ENCODE results near the gene KIF21A.

Gene KIF21A

GRCh38 chr12:39294715-39295114 is 148.2 kb downstream of the KIF21A start:
- Histone ChIP-seq H3K27ac (ENCODE audit: low read depth, low read length) (no peak overlapping the region), H3K4me3 (ENCODE audit: low read depth in 1 of 2, low read length in 2 of 2) (no peak overlapping the region), H3K36me3 (ENCODE audit: control insufficient read depth in 1 of 2, insufficient read depth in 2 of 2, low read length in 2 of 2) (no peaks in the 10 kb centered on the region), H3K9me3 (ENCODE audit: control insufficient read depth in 1 of 2, low read length in 2 of 2) (no peaks in the 10 kb centered on the region), H3K27me3 (ENCODE audit: control insufficient read depth in 1 of 2, insufficient read depth in 2 of 2, low read length in 2 of 2) (no peaks in the 10 kb centered on the region), H3K9ac (ENCODE audit: low read depth in 1 of 2, low read length in 2 of 2) (no peak overlapping the region), H3K4me1 (ENCODE audit: control insufficient read depth in 1 of 2, insufficient read depth in 2 of 2, low read length in 2 of 2) (no peaks in the 10 kb centered on the region)

- H3K4me1 ChIP-seq (ENCODE audit: control insufficient read depth in 1 of 2, insufficient read depth in 2 of 2, low read length in 2 of 2), result no peaks in the 10 kb centered on the region
- H3K27ac ChIP-seq (ENCODE audit: low read depth, low read length), result no peak overlapping the region
- no peaks in the 10 kb centered on the region for H3K36me3 ChIP-seq (ENCODE audit: control insufficient read depth in 1 of 2, insufficient read depth in 2 of 2, low read length in 2 of 2)
- no peaks in the 10 kb centered on the region for H3K27me3 ChIP-seq (ENCODE audit: control insufficient read depth in 1 of 2, insufficient read depth in 2 of 2, low read length in 2 of 2)
- no peak overlapping the region for H3K9ac ChIP-seq (ENCODE audit: low read depth in 1 of 2, low read length in 2 of 2)
- no peak overlapping the region for H3K4me3 ChIP-seq (ENCODE audit: low read depth in 1 of 2, low read length in 2 of 2)
- no peaks in the 10 kb centered on the region for H3K9me3 ChIP-seq (ENCODE audit: control insufficient read depth in 1 of 2, low read length in 2 of 2)
Measured at GRCh38 chr12:39292125-39292630, 150.7 kb downstream of the KIF21A start.

- H3K4me3 ChIP-seq (ENCODE audit: low read depth in 1 of 2, low read length in 2 of 2), result no peak overlapping the region
- H3K9ac ChIP-seq (ENCODE audit: low read depth in 1 of 2, low read length in 2 of 2), result no peak overlapping the region
- no peaks in the 10 kb centered on the region for H3K36me3 ChIP-seq (ENCODE audit: control insufficient read depth in 1 of 2, insufficient read depth in 2 of 2, low read length in 2 of 2)
- no peaks in the 10 kb centered on the region for H3K4me1 ChIP-seq (ENCODE audit: control insufficient read depth in 1 of 2, insufficient read depth in 2 of 2, low read length in 2 of 2)
- no peaks in the 10 kb centered on the region for H3K9me3 ChIP-seq (ENCODE audit: control insufficient read depth in 1 of 2, low read length in 2 of 2)
- no peak overlapping the region for H3K27ac ChIP-seq (ENCODE audit: low read depth, low read length)
- no peaks in the 10 kb centered on the region for H3K27me3 ChIP-seq (ENCODE audit: control insufficient read depth in 1 of 2, insufficient read depth in 2 of 2, low read length in 2 of 2)
Measured at GRCh38 chr12:39287817-39288216, 155.1 kb downstream of the KIF21A start.

GRCh38 chr12:39287409-39287808 is 155.5 kb downstream of the KIF21A start:
- Histone ChIP-seq H3K4me1 (ENCODE audit: control insufficient read depth in 1 of 2, insufficient read depth in 2 of 2, low read length in 2 of 2) (no peaks in the 10 kb centered on the region), H3K4me3 (ENCODE audit: low read depth in 1 of 2, low read length in 2 of 2) (no peak overlapping the region), H3K9me3 (ENCODE audit: control insufficient read depth in 1 of 2, low read length in 2 of 2) (no peaks in the 10 kb centered on the region), H3K27ac (ENCODE audit: low read depth, low read length) (no peak overlapping the region), H3K9ac (ENCODE audit: low read depth in 1 of 2, low read length in 2 of 2) (no peak overlapping the region), H3K36me3 (ENCODE audit: control insufficient read depth in 1 of 2, insufficient read depth in 2 of 2, low read length in 2 of 2) (no peaks in the 10 kb centered on the region), H3K27me3 (ENCODE audit: control insufficient read depth in 1 of 2, insufficient read depth in 2 of 2, low read length in 2 of 2) (no peaks in the 10 kb centered on the region)

- H3K9ac ChIP-seq (ENCODE audit: low read depth in 1 of 2, low read length in 2 of 2), result no peak overlapping the region
- H3K27me3 ChIP-seq (ENCODE audit: control insufficient read depth in 1 of 2, insufficient read depth in 2 of 2, low read length in 2 of 2), result no peaks in the 10 kb centered on the region
- H3K36me3 ChIP-seq (ENCODE audit: control insufficient read depth in 1 of 2, insufficient read depth in 2 of 2, low read length in 2 of 2), result no peaks in the 10 kb centered on the region
- H3K4me3 ChIP-seq (ENCODE audit: low read depth in 1 of 2, low read length in 2 of 2), result no peak overlapping the region
- no peaks in the 10 kb centered on the region for H3K9me3 ChIP-seq (ENCODE audit: control insufficient read depth in 1 of 2, low read length in 2 of 2)
- no peaks in the 10 kb centered on the region for H3K4me1 ChIP-seq (ENCODE audit: control insufficient read depth in 1 of 2, insufficient read depth in 2 of 2, low read length in 2 of 2)
- no peak overlapping the region for H3K27ac ChIP-seq (ENCODE audit: low read depth, low read length)
Measured at GRCh38 chr12:39278426-39278825, 164.5 kb downstream of the KIF21A start.

GRCh38 chr12:39277416-39277815 is 165.5 kb downstream of the KIF21A start:
- Histone ChIP-seq H3K27ac (ENCODE audit: low read depth, low read length) (no peak overlapping the region), H3K4me3 (ENCODE audit: low read depth in 1 of 2, low read length in 2 of 2) (no peak overlapping the region), H3K4me1 (ENCODE audit: control insufficient read depth in 1 of 2, insufficient read depth in 2 of 2, low read length in 2 of 2) (no peaks in the 10 kb centered on the region), H3K27me3 (ENCODE audit: control insufficient read depth in 1 of 2, insufficient read depth in 2 of 2, low read length in 2 of 2) (peaks cover 0 to 4% of the 10 kb centered on the region in 2 donors), H3K9me3 (ENCODE audit: control insufficient read depth in 1 of 2, low read length in 2 of 2) (no peaks in the 10 kb centered on the region), H3K36me3 (ENCODE audit: control insufficient read depth in 1 of 2, insufficient read depth in 2 of 2, low read length in 2 of 2) (no peaks in the 10 kb centered on the region), H3K9ac (ENCODE audit: low read depth in 1 of 2, low read length in 2 of 2) (no peak overlapping the region)

- Histone ChIP-seq H3K27ac (ENCODE audit: low read depth, low read length) (no peak overlapping the region), H3K9me3 (ENCODE audit: control insufficient read depth in 1 of 2, low read length in 2 of 2) (no peaks in the 10 kb centered on the region), H3K36me3 (ENCODE audit: control insufficient read depth in 1 of 2, insufficient read depth in 2 of 2, low read length in 2 of 2) (no peaks in the 10 kb centered on the region), H3K9ac (ENCODE audit: low read depth in 1 of 2, low read length in 2 of 2) (no peak overlapping the region), H3K4me3 (ENCODE audit: low read depth in 1 of 2, low read length in 2 of 2) (no peak overlapping the region), H3K27me3 (ENCODE audit: control insufficient read depth in 1 of 2, insufficient read depth in 2 of 2, low read length in 2 of 2) (peaks cover 0 to 4% of the 10 kb centered on the region in 2 donors), H3K4me1 (ENCODE audit: control insufficient read depth in 1 of 2, insufficient read depth in 2 of 2, low read length in 2 of 2) (no peaks in the 10 kb centered on the region)
Measured at GRCh38 chr12:39275846-39276245, 167.1 kb downstream of the KIF21A start.

- Histone ChIP-seq H3K27ac (ENCODE audit: low read depth, low read length) (no peak overlapping the region), H3K4me3 (ENCODE audit: low read depth in 1 of 2, low read length in 2 of 2) (no peak overlapping the region), H3K9ac (ENCODE audit: low read depth in 1 of 2, low read length in 2 of 2) (no peak overlapping the region), H3K4me1 (ENCODE audit: control insufficient read depth in 1 of 2, insufficient read depth in 2 of 2, low read length in 2 of 2) (no peaks in the 10 kb centered on the region), H3K9me3 (ENCODE audit: control insufficient read depth in 1 of 2, low read length in 2 of 2) (no peaks in the 10 kb centered on the region), H3K36me3 (ENCODE audit: control insufficient read depth in 1 of 2, insufficient read depth in 2 of 2, low read length in 2 of 2) (no peaks in the 10 kb centered on the region), H3K27me3 (ENCODE audit: control insufficient read depth in 1 of 2, insufficient read depth in 2 of 2, low read length in 2 of 2) (peaks cover 0 to 4% of the 10 kb centered on the region in 2 donors)
Measured at GRCh38 chr12:39272871-39273655, 169.9 kb downstream of the KIF21A start.

- Histone ChIP-seq H3K36me3 (ENCODE audit: control insufficient read depth in 1 of 2, insufficient read depth in 2 of 2, low read length in 2 of 2) (no peaks in the 10 kb centered on the region), H3K27me3 (ENCODE audit: control insufficient read depth in 1 of 2, insufficient read depth in 2 of 2, low read length in 2 of 2) (peaks cover 0 to 4% of the 10 kb centered on the region in 2 donors), H3K9me3 (ENCODE audit: control insufficient read depth in 1 of 2, low read length in 2 of 2) (no peaks in the 10 kb centered on the region), H3K27ac (ENCODE audit: low read depth, low read length) (no peak overlapping the region), H3K9ac (ENCODE audit: low read depth in 1 of 2, low read length in 2 of 2) (no peak overlapping the region), H3K4me3 (ENCODE audit: low read depth in 1 of 2, low read length in 2 of 2) (no peak overlapping the region), H3K4me1 (ENCODE audit: control insufficient read depth in 1 of 2, insufficient read depth in 2 of 2, low read length in 2 of 2) (no peaks in the 10 kb centered on the region)
Measured at GRCh38 chr12:39269492-39269891, 173.4 kb downstream of the KIF21A start.

GRCh38 chr12:39267886-39268285 is 175.0 kb downstream of the KIF21A start:
- H3K27me3 ChIP-seq (ENCODE audit: control insufficient read depth in 1 of 2, insufficient read depth in 2 of 2, low read length in 2 of 2), result peaks cover 0 to 3% of the 10 kb centered on the region in 2 donors

More at GRCh38 chr12:39267886-39268285, 175.0 kb downstream of the KIF21A start:
- no peak overlapping the region for H3K9ac ChIP-seq (ENCODE audit: low read depth in 1 of 2, low read length in 2 of 2)
- H3K4me3 ChIP-seq (ENCODE audit: low read depth in 1 of 2, low read length in 2 of 2), result no peak overlapping the region
- no peaks in the 10 kb centered on the region for H3K4me1 ChIP-seq (ENCODE audit: control insufficient read depth in 1 of 2, insufficient read depth in 2 of 2, low read length in 2 of 2)
- H3K27ac ChIP-seq (ENCODE audit: low read depth, low read length), result no peak overlapping the region
- no peaks in the 10 kb centered on the region for H3K36me3 ChIP-seq (ENCODE audit: control insufficient read depth in 1 of 2, insufficient read depth in 2 of 2, low read length in 2 of 2)
- no peaks in the 10 kb centered on the region for H3K9me3 ChIP-seq (ENCODE audit: control insufficient read depth in 1 of 2, low read length in 2 of 2)
